Kidney (tissue), 22 donors: ENCODE measurements around the gene CCDC195. TPM values are rescaled to one million over a fixed set of nuclear protein-coding genes. Genes with fewer than 3 reads are reported as not detected.

Experiments used
- DNase-seq, 5 donors: peaks; one replicate each; pipeline ENCODE4 v3.0.0-alpha.2; 2013 to 2020
- FAIRE-seq: peaks from 2 replicates; lab custom pipeline; 2012; peaks lifted over from hg19 to GRCh38; lab: Jason Lieb, UNC
- H3K27ac ChIP-seq, 2 donors: one replicate each; pipeline ENCODE4 v1.7.0; 2013; ENCODE audit warnings: low read depth in 2 of 2, low read length in 2 of 2, inconsistent platforms in 1 of 2
- H3K27me3 ChIP-seq: one replicate; pipeline ENCODE4 v1.7.1; 2013; ENCODE audit warnings: low read length, inconsistent platforms; ENCODE audit not compliant: control insufficient read depth, insufficient read depth
- H3K36me3 ChIP-seq, 3 donors: one replicate each; pipeline versions ENCODE4 v1.7.0 to v1.7.1; 2013; ENCODE audit warnings: low read length in 3 of 3, control low read depth in 1 of 3, inconsistent platforms in 1 of 3; ENCODE audit not compliant: insufficient read depth in 3 of 3, control insufficient read depth in 2 of 3
- H3K4me1 ChIP-seq, 3 donors: one replicate each; pipeline versions ENCODE4 v1.7.0 to v1.7.1; 2013; ENCODE audit warnings: low read length in 3 of 3, inconsistent platforms in 1 of 3, low read depth in 1 of 3; ENCODE audit not compliant: control insufficient read depth in 2 of 3, insufficient read depth in 2 of 3
- H3K4me3 ChIP-seq, 3 donors: one replicate each; pipeline versions ENCODE4 v1.7.0 to v1.8.1; 2013; ENCODE audit warnings: low read length in 3 of 3, control low read depth in 1 of 3, inconsistent platforms in 1 of 3
- H3K9ac ChIP-seq, 3 donors: one replicate each; pipeline versions ENCODE4 v1.7.0 to v1.7.1; 2013; ENCODE audit warnings: low read length in 3 of 3, control low read depth in 1 of 3, inconsistent platforms in 1 of 3
- H3K9me3 ChIP-seq, 3 donors: one replicate each; pipeline versions ENCODE4 v1.7.0 to v1.7.1; 2013; ENCODE audit warnings: low read length in 3 of 3, control low read depth in 1 of 3, inconsistent platforms in 1 of 3; ENCODE audit not compliant: control insufficient read depth in 2 of 3, insufficient read depth in 1 of 3
- CTCF ChIP-seq: IDR thresholded peaks from 3 replicates; pipeline ENCODE4 v1.5.1; 2012; ENCODE audit warnings: mild to moderate bottlenecking, moderate library complexity, borderline replicate concordance; ENCODE audit not compliant: insufficient read depth; ENCODE audit errors: extremely low read depth
- intact Hi-C: fragments of 100-400 bp; cut with DNase I; formaldehyde crosslinking; loops from one replicate; pipeline ENCODE4 v1.11.1; 2022
- long read RNA-seq, 10 donors: library from polyadenylated mRNA in 1 of 10; unstranded in 1 of 10; transcript quantifications; one replicate each; pipeline ENCODE4 v2.0.0 and lab custom pipeline, GENCODE V29; 2021 to 2026
- polyA plus RNA-seq: library from polyadenylated mRNA; stranded (reverse); fragments of 350-450 nt; fragmentation: Illumina TruSeq; extraction: RNeasy Lipid Tissue Mini Kit (QIAGEN cat#74804); gene quantifications from one replicate; pipeline ENCODE4 v1.2.3, GENCODE V29; 2014; ENCODE audit warnings: low read depth, low replicate concordance; ENCODE audit not compliant: insufficient read depth
- total RNA-seq: library from RNA; stranded (reverse); fragmentation: NEBNext Ultra II Directional; extraction: Animal tissue kit (Norgen Biotek cat#: 25700); gene quantifications from one replicate; pipeline ENCODE4 v1.2.1, GENCODE V29; 2021
- donor health status: control.
- donor health status: control.
- donor health status: control.
- donor health status: control.
- donor health status: control.
- donor health status: DM: yes; HTN: yes; CAD: no.
- donor health status: Normal renal cell carcinoma (clear cell type).

The CCDC195 gene
- total RNA-seq (not detected), polyA plus RNA-seq (not detected)
- long read RNA-seq, donor 1, result 0 reads
- long read RNA-seq, donor 2, result 0 reads
- long read RNA-seq, donor 3, result 0 reads
- long read RNA-seq, donor 4, result 0 reads
- long read RNA-seq, donor 5, result 0 reads
- long read RNA-seq, donor 6, result 0 reads
- long read RNA-seq, donor 7, result 0 reads
- long read RNA-seq, donor 8, result 0 reads
- long read RNA-seq, donor 9, result 0 reads
- long read RNA-seq, donor 10, result 0 reads

GRCh38 chr2:224716201-224716600 is at the start of gene CCDC195:
Gene CCDC195, minus strand, starts transcription at chr2:224716365. Its CDS starts 0 bp downstream, at chr2:224716365.
- intact Hi-C loops, result no loop called here
- H3K27me3 ChIP-seq, result no peaks in the 10 kb centered on the region
- no peaks in the 10 kb centered on the region for H3K9me3 ChIP-seq
- H3K4me3 ChIP-seq, result no peak within 1 kb of the TSS
- no peak for DNase-seq
- TF ChIP-seq CTCF, result no peak
- H3K9ac ChIP-seq, result no peak within 1 kb of the TSS
- no peak for FAIRE-seq
- H3K4me1 ChIP-seq, result no peaks in the 10 kb centered on the region
- no peak within 1 kb of the TSS for H3K27ac ChIP-seq
- no peaks in the 10 kb centered on the region for H3K36me3 ChIP-seq

- no peak overlapping the region for H3K27ac ChIP-seq
- H3K4me1 ChIP-seq, result no peaks in the 10 kb centered on the region
- intact Hi-C loops, result no loop called here
- FAIRE-seq (no peak), DNase-seq (no peak)
- no peaks in the 10 kb centered on the region for H3K9me3 ChIP-seq
- TF ChIP-seq CTCF, result no peak
- no peak overlapping the region for H3K9ac ChIP-seq
- H3K36me3 ChIP-seq, result no peaks in the 10 kb centered on the region
- no peak overlapping the region for H3K4me3 ChIP-seq
- no peaks in the 10 kb centered on the region for H3K27me3 ChIP-seq
Observed at GRCh38 chr2:224764565-224765236, 48.5 kb upstream of the CCDC195 start.

GRCh38 chr2:224757934-224758548 is 41.9 kb upstream of the CCDC195 start:
- no peaks in the 10 kb centered on the region for H3K4me1 ChIP-seq
- TF ChIP-seq CTCF, result no peak
- FAIRE-seq (no peak), DNase-seq (no peak)
- H3K9ac ChIP-seq, result no peak overlapping the region
- no peak overlapping the region for H3K4me3 ChIP-seq
- H3K9me3 ChIP-seq, result peaks cover 0 to 7% (median 0%) of the 10 kb centered on the region in 3 donors
- intact Hi-C loops, result no loop called here
- H3K27me3 ChIP-seq, result no peaks in the 10 kb centered on the region
- no peak overlapping the region for H3K27ac ChIP-seq
- H3K36me3 ChIP-seq, result no peaks in the 10 kb centered on the region
